IPS DF 4.7 (cell line): ENCODE measurements around the gene NCOA3.
"Not testable (repeated sequence)": the region's sequence is repeated elsewhere in the genome, so short reads cannot be mapped to it uniquely, and the experiment has no call there.

Experiments
- DNase-seq: peaks from one replicate; pipeline ENCODE4 v3.0.0-alpha.2; 2013; ENCODE audit warnings: low spot score; ENCODE audit errors: extremely low read depth

Gene NCOA3

DNA sequence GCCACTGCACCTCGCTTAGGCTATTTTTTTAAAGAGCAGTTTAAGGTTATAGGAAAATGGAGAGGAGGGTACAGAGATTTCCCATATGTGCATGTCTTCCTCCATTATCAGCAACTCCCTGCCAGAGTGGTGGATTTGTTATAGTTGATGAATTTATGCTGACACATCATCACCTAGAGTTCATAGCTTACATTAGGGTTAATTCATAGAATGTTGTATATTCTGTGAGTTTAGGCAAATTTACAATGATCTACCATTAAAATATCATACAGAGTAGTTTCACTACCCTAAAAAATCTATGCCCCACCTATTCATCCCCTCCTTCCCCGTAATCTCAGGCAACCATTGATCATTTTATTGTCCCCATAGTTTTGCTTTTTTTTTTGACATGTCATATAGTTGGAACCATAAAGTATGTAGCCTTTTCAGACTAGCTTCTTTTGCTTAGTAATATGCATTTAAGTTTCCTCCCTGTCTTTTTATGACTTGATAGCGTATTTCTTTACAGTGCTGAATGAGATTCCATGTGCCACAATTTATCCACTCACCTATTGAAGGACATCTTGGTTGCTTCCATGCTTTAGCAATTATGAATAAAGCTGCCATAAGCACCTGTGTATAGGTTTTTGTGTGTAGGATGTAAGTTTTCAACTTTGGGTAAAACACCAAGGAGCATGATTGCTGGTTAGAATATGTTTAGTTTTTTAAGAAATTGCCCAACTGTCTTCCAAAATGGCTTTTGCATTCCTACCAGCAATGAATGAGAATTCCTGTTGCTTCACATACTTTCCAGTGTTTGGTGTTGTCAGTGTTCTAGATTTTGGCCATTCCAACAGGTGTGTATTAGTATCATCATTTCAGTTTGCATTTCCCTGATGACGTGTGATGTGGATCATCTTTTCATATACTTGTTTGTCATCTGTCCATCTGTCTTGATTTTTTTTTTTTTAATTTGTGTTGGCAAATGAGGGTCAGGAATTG lies 60.2 kb downstream of the NCOA3 start:
- no peak for DNase-seq

DNA sequence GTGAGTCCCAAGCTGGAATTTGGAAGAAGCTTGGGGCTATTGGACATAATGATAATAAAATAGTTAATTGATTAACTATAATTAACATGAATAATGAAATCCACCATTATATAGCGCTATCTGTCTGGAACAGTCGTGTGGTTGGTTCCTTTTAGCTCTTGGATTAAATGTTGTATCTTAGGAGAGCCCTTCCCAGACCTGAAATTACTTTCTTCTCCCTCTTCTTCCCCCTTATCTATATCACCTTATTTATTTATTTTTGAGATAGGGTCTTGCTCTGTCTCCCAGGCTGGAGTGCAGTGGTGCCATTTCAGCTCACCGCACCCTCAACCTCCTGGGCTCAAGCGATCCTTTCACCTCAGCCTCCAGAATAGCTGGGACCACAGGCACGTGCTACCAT lies 64.6 kb downstream of the NCOA3 start:
- no peak for DNase-seq

DNA sequence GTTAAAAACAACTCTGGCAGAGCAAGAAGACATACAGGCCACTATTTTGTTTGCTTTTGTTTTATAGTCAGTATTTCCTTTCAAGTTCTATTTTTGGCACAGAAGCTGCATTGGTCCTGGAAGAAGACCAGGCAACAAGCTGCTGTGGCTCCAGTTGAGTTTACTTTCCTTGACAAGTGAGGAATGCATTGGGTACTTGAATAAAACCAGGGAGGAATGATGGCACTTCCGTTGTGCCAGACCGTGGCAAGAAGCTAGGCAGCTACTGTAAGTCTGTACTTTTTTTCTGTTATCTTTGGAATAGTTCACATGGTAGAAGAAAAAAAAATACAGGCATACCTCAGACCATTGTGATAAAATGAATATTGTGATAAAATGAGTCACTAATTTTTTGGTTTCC lies 66.3 kb downstream of the NCOA3 start:
- DNase-seq = no peak

GRCh38 chr20:47568837-47569410 lies 67.2 kb downstream of the NCOA3 start:
- DNase-seq = no peak

DNA sequence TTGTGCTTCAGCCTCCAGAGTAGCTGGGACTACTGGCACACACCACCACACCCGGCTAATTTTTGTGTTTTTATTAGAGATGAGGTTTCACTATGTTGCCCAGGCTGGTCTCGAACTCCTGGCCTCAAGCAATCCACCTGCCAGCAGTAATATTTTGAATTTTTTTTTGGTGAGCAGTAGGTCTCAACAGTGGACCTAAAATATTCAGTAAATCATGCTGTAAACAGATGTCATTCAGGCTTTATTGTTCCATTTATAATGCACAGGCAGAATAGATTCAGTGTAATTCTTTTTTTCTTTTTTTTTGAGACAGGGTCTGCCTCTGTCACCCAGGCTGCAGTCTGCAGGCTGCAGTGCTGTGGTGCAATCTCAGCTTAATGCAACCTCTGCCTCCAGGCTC lies 69.7 kb downstream of the NCOA3 start:
- DNase-seq = no peak

DNA sequence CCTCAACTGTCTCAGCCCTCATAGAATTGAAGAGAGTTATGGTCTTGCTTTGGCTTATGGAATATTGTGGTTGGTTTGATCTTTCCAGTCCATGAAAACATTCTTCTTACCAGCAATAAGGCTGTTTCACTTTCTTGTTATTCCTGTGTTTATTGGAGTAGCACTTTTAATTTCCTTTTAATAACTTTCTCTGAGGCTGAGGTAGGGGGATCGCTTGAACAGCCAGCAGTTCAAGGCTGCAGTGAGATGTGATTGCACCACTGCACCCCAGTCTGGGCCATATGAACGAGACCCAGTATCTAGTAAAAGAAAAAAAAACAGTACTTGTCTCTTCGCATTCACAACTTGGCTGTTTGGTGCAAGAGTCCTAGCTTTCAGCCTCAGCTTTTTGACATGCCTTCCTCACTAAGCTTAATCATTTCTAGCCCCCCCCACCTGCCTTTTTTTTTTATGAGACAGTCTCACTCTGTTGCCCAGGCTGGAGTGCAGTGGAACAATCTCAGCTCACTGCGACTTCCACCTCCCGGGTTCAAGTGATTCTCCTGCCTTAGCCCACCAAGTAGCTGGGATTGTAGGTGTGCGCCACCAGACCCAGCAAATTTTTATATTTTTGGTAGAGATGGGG lies 70.5 kb downstream of the NCOA3 start:
- DNase-seq = no peak

GRCh38 chr20:47573559-47573958 lies 71.9 kb downstream of the NCOA3 start:
- DNase-seq = no peak

GRCh38 chr20:47574616-47575364 lies 73.1 kb downstream of the NCOA3 start:
- no peak for DNase-seq

DNA sequence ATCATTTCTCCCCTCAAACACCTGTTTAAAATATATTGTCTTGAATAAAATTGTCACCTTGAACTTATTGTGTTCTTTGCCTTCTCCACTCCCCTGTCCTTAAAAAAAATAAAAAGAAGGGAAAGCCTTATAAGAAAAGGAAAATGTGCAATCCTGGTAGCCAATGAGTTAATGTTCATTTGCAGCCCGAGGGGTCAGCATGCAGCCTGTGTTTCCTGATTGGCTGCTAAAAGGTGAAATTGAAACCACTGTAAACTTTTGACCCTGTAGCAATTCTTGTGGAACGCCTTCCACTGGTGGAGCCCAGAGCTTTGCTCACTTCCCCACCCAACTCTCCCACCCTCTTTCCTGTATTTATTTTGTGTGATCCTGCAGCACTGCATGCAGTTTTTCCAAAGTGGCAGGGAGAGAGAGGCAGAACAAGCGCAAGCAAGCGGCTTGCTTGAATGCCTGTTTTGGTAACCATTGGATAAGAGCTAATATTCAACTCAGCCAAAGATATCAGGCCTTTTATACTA lies 74.9 kb downstream of the NCOA3 start:
- DNase-seq = no peak

GRCh38 chr20:47577314-47577713 lies 75.6 kb downstream of the NCOA3 start:
- DNase-seq = no peak

DNA sequence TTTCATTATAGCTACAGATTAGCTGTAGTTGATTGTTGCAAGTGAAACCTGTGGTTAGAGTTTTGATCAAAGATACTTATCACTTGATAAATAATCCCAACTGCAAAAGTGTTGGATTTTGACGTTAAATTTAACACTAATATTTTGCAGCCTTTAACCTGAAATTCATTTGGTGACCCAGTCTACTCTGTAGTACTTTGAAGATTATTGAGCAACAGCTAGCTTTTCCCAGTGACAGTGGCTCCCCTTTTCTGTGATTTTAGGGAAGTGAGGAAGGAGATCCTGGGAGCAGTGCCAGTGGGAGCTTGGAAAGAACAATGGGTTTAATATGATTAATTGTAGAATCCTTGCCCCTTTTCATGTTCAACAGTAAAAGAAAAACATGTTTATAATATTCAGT lies 76.9 kb downstream of the NCOA3 start:
- no peak for DNase-seq

DNA sequence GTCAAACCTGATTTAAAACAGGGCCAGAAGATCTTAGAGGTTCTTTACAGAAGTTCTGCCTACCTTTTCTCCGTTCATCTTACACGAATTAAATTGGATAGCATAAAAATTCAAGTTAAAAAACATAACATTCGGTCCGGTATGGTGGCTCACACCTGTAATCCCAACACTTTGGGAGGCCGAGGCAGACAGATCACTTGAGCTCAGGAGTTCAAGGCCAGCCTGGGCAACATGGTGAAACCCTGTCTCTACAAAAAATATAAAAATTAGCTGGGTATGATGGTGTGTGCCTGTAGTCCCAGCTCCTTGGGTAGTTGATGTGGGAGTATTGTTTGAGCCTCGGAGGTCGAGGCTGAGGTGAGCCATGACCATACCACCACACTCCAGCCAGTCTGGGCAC lies 79.0 kb downstream of the NCOA3 start:
- DNase-seq = not testable (repeated sequence)

GRCh38 chr20:47581090-47581489 lies 79.4 kb downstream of the NCOA3 start:
- DNase-seq = no peak

DNA sequence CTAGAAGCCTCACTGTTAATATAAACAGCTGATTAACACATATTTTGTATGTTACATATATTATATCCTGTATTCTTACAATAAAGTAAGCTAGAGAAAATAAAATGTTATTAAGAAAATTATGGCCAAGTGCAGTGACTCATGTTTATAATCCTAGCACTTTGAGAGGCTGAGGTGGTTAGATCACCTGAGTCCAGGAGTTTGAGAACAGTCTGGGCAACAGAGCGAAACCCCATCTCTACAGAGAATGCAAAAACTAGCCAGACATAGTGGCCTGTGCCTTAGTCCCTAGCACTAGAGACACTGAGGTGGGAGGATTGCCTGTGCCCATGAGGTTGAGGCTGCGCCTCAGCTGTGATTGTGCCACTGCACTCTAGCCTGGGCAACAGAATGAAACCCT lies 81.9 kb downstream of the NCOA3 start:
- DNase-seq = no peak

GRCh38 chr20:47585087-47585747 lies 83.5 kb downstream of the NCOA3 start:
- DNase-seq = no peak

GRCh38 chr20:47586649-47587294 lies 85.1 kb downstream of the NCOA3 start:
- no peak for DNase-seq

- DNase-seq = no peak
These were observed 86.5 kb downstream of the NCOA3 start for GRCh38 chr20:47588158-47588557.

DNA sequence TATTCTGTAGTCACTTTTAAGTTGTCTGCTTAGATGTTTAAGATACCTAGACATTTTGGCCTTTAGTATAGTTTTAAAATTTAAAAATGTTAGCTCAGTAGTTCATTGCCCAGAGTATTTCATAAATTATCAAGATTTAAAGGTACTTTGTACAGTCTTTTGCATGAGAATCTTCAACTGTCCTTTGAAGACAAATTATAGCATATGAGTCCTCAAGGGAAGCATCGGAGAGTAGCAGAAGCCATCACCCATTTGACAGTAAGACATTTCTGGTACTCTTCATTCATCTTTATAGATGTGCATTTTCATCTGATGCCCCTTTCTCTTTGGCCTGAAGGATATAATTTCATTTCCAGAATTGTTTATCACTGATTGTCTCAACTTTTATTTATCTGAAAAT lies 89.5 kb downstream of the NCOA3 start:
- DNase-seq = no peak

GRCh38 chr20:47594157-47594556 lies 92.5 kb downstream of the NCOA3 start:
- DNase-seq = no peak

DNA sequence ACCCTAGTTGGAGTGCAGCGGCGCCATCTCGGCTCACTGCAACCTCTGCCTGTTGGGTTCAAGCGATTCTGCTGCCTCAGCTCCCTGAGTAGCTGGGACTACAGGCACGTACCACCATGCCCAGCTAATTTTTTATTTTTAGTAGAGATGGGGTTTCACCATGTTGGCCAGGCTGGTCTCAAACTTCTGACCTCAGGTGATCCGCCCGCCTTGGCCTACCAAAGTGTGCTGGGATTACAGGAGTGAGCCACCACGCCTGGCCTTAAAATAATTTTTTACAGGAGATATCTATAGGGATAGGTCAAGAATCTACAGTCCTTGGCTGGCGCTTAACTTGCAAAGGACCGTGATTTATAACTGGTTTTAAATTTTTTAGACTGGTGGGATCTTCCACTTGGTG lies 93.5 kb downstream of the NCOA3 start:
- DNase-seq = not testable (repeated sequence)
